ENCODE data around the gene ELOVL6. TPM values are rescaled to one million over a fixed set of nuclear protein-coding genes. Genes with fewer than 3 reads are reported as not detected.

Gene ELOVL6
- total and polyA plus RNA-seq, 9 of the 15 experiments (the other 6 are each of a cell fraction or from before 2014, with no cell fraction given) = 18.3 to 82.6 (median 46.0) TPM

GRCh38 chr4:110224812-110225211 lies 26.4 kb upstream of the ELOVL6 start (continued):
- no peak for TF ChIP-seq BRF2 (IDR thresholded peaks at IDR 0.05; ENCODE audit: borderline replicate concordance, insufficient read depth, insufficient read length)
- TF ChIP-seq ZNF316 (IDR thresholded peaks at IDR 0.05) = peak; percentile 82
- no peak for TF ChIP-seq ZNF263 (CRISPR knock-in tag; IDR thresholded peaks at IDR 0.05; ENCODE audit: borderline replicate concordance)
- peak; percentile 60 for TF ChIP-seq CBFA2T3 (IDR thresholded peaks at IDR 0.05)
- no peak for TF ChIP-seq HDAC1 (IDR thresholded peaks at IDR 0.05)
- TF ChIP-seq JUND (IDR thresholded peaks at IDR 0.05; ENCODE audit: borderline replicate concordance, low read depth, low read length) = peak; percentile 67; the same call in 1 of the 2 replicates
- peak; percentile 50; the same call in 2 of the 3 replicates for TF ChIP-seq JUND (tag; IDR thresholded peaks at IDR 0.05; ENCODE audit: borderline replicate concordance, low read depth, low read length)
- 0 out of 2 replicates have a peak, but pooled peaks have one; percentile 32 for TF ChIP-seq HMBOX1 (IDR thresholded peaks at IDR 0.05)
- TF ChIP-seq ARID3A (IDR thresholded peaks at IDR 0.05; ENCODE audit: borderline replicate concordance, low read depth, low read length) = 0 out of 2 replicates have a peak, but pooled peaks have one; percentile 54
- TF ChIP-seq KLF10 (CRISPR knock-in tag; IDR thresholded peaks at IDR 0.05) = no peak
- TF ChIP-seq FOSL1 (tag; conservative IDR thresholded peaks at IDR 0.05) = peak; percentile 77
- TF ChIP-seq MAFG (tag; conservative IDR thresholded peaks at IDR 0.05) = peak; percentile 77
- TF ChIP-seq KAT8 (IDR thresholded peaks at IDR 0.05; ENCODE audit: low read depth) = no peak
- TF ChIP-seq NCOA2 (IDR thresholded peaks at IDR 0.05; ENCODE audit: partially characterized antibody in 2 of 2) = no peak
- TF ChIP-seq LCOR (CRISPR knock-in tag; IDR thresholded peaks at IDR 0.05) = 0 out of 2 replicates have a peak, but pooled peaks have one; percentile 23
- TF ChIP-seq ZFP1 (CRISPR knock-in tag; IDR thresholded peaks at IDR 0.05) = no peak
- TF ChIP-seq SMAD1 (IDR thresholded peaks at IDR 0.05; ENCODE audit: low read depth, low read length, partially characterized antibody) = no peak
- peak; percentile 33; the same call in 1 of the 2 replicates for TF ChIP-seq ADNP (tag; IDR thresholded peaks at IDR 0.05)
- peak; percentile 49; the same call in 1 of the 2 replicates for TF ChIP-seq LEF1 (IDR thresholded peaks at IDR 0.05)
- no peak for TF ChIP-seq HDAC6 (IDR thresholded peaks at IDR 0.05; ENCODE audit: low read depth, low read length)
- TF ChIP-seq PURB (CRISPR knock-in tag; IDR thresholded peaks at IDR 0.05; ENCODE audit: low read depth) = no peak
- no peak for TF ChIP-seq ZNF76 (CRISPR knock-in tag; IDR thresholded peaks at IDR 0.05; ENCODE audit: borderline replicate concordance)
- TF ChIP-seq NFE2 (IDR thresholded peaks at IDR 0.05; ENCODE audit: low read depth) = peak; percentile 88
- no peak for TF ChIP-seq ETV1 (tag; conservative IDR thresholded peaks at IDR 0.05; ENCODE audit: low read depth)
- no peak for TF ChIP-seq ZNF174 (CRISPR knock-in tag; IDR thresholded peaks at IDR 0.05)
- TF ChIP-seq EZH2 (IDR thresholded peaks at IDR 0.05; ENCODE audit: borderline replicate concordance, low read depth, low read length) = no peak
- 0 out of 2 replicates have a peak, but pooled peaks have one; percentile 40 for TF ChIP-seq TOE1 (IDR thresholded peaks at IDR 0.05; ENCODE audit: borderline replicate concordance)
- no peak for TF ChIP-seq TOE1 (CRISPR knock-in tag; IDR thresholded peaks at IDR 0.05; ENCODE audit: borderline replicate concordance, low read depth)
- TF ChIP-seq ZNF589 (CRISPR knock-in tag; IDR thresholded peaks at IDR 0.05; ENCODE audit: low read depth) = no peak
